Mammary epithelial cell (primary cell): ENCODE measurements around the gene GPR158.

Source experiments
- CTCF ChIP-seq, 2 donors: IDR thresholded peaks in 1 of 2; conservative IDR thresholded peaks in 1 of 2; 2 replicates each; pipeline ENCODE4 v1.5.1; 2011 to 2012; ENCODE audit warnings: inconsistent platforms in 2 of 2, low read length in 2 of 2, mild to moderate bottlenecking in 2 of 2, control low read depth in 1 of 2, low read depth in 1 of 2; ENCODE audit not compliant: insufficient read depth in 1 of 2; ENCODE audit errors: extremely low read depth in 1 of 2
- EZH2 ChIP-seq: IDR thresholded peaks from 2 replicates; pipeline ENCODE4 v1.6.1; 2012; ENCODE audit warnings: low read length, inconsistent platforms, borderline replicate concordance

DNA sequence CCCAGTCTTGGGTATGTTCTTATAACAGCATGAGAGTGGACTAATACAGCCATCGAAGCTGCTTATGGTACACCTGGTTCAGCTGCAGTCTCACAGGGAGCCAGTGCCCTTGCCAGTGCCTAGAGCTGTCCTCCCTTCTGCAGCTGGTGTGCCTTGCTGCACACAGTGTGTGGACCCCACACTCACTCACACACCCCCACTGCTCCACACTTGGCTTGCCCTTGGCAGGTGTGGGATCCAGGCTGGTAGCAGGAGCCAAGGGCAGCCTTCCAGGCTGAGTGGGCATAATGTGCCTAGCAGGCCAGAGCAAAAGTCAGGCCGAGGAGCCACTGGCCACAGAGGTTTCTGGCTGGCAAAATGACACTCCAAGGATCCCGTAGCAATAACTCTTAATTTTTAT is 217.3 kb downstream of the GPR158 start:
- no peak for TF ChIP-seq CTCF (conservative IDR thresholded peaks at IDR 0.05 in 1 of 2, IDR thresholded peaks at IDR 0.05 in 1 of 2; ENCODE audit: extremely low read depth in 1 of 2, insufficient read depth in 1 of 2, low read depth in 1 of 2, low read length in 2 of 2)
- no peak for TF ChIP-seq EZH2
